Epithelial cell of proximal tubule (primary cell): ENCODE measurements around the gene XRCC3. TPM values are rescaled to one million over a fixed set of nuclear protein-coding genes. Genes with fewer than 3 reads are reported as not detected.

Source experiments
- DNase-seq: peaks from one replicate; pipeline ENCODE4 v3.0.0-alpha.2; 2011; ENCODE audit warnings: low read depth
- H3K4me3 ChIP-seq: 2 replicates; pipeline ENCODE4 v1.5.1; 2011; ENCODE audit warnings: low read depth, mild to moderate bottlenecking, low read length
- total RNA-seq: library from RNA; depleted of rRNA; stranded (reverse); fragments of >200 nt; gene quantifications from 2 replicates; pipeline ENCODE4 v1.2.3, GENCODE V29; 2015
- TF ChIP-seq, protein P1 (sequence below): conservative IDR thresholded peaks from 2 replicates; pipeline ENCODE4 v1.5.1; 2012; ENCODE audit warnings: low read depth, mild to moderate bottlenecking, low read length

XRCC3 gene
- total RNA-seq, 1 donor from 2014 or later: 32.5 TPM

DNA sequence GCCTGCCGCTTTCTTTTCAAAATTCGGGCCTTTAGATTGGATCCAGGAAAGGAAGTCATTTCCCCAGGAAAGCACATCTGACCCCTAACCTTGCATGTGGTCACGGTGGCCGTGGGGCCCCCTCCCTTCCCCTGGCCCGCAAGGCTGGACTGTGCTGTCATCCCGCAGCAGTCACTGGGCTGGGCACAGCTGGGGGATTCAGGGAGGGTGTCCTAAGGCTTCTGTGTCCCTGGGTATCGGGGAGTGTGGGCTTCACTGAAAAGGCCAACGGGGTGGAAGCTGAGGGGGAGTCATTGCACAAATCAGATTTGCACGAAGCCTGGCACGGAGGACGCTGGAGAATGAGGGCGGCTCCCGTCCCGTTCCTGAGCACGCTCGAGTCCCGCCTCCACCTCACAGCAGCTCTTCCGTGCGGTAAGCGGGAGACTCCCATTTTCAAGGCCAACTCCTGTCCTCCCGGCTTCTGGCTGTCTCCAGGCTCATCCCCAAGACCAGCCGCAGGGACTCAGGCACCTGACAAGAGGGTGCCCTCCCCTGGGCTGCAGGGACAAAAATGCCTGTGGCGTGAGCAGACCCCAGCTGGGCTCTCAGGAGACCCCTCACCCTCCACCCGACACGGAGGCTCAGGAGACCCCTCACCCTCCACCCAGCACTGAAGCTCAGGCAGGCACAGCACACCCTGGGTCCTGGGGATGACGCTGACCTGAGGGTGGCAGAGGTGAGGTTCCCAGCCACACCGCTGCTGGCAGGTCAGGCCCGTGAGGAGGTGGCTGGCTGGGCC is 9.6 kb downstream of the XRCC3 start:
- no peak for DNase-seq
- TF ChIP-seq, protein P1, sequence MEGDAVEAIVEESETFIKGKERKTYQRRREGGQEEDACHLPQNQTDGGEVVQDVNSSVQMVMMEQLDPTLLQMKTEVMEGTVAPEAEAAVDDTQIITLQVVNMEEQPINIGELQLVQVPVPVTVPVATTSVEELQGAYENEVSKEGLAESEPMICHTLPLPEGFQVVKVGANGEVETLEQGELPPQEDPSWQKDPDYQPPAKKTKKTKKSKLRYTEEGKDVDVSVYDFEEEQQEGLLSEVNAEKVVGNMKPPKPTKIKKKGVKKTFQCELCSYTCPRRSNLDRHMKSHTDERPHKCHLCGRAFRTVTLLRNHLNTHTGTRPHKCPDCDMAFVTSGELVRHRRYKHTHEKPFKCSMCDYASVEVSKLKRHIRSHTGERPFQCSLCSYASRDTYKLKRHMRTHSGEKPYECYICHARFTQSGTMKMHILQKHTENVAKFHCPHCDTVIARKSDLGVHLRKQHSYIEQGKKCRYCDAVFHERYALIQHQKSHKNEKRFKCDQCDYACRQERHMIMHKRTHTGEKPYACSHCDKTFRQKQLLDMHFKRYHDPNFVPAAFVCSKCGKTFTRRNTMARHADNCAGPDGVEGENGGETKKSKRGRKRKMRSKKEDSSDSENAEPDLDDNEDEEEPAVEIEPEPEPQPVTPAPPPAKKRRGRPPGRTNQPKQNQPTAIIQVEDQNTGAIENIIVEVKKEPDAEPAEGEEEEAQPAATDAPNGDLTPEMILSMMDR: no peak
- H3K4me3 ChIP-seq: no peak overlapping the region

DNA sequence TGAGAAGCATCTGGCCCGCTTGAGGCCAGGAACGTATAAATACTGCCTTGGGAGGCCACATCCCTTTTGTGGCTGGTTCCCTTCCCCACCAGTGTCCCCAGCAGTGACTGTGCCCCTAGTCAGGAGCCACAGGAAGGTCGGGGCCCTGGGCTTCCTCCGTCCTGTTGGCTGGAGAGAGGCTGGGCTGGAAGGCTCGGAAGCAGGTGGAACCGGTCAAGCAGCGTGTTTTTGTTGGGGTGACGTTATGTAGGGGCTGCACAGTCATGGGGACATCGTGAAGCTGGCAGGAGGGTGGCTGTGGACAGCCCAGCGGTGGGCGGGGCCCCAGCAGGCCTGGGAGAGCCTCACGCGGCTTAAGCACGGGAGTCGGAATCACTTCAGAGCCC is 10.1 kb downstream of the XRCC3 start:
- DNase-seq: no peak

DNA sequence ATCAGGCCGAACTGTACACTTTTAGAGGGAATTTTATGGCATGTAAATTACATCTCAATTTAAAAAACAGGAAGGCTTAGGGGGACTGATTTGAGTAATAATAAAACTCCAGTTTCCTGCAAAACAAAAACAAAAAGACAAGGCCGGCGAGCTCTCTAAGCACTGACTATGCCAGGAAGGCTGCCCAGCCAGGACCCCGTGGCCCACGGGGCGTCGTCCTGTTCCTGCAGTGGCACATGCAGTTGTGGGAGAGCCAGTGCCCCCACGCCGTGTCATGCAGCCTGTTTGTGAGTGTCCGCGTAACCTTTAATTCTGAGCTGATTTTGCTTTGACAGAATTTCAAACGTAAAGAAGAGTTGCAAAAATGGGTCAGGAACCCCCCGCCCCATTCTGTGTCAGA is 10.5 kb downstream of the XRCC3 start:
- no peak overlapping the region for H3K4me3 ChIP-seq
- no peak for DNase-seq
- TF ChIP-seq, protein P1: no peak

More for the DNA sequence above, 10.1 kb downstream of the XRCC3 start:
- TF ChIP-seq, protein P1: no peak
- no peak overlapping the region for H3K4me3 ChIP-seq

DNA sequence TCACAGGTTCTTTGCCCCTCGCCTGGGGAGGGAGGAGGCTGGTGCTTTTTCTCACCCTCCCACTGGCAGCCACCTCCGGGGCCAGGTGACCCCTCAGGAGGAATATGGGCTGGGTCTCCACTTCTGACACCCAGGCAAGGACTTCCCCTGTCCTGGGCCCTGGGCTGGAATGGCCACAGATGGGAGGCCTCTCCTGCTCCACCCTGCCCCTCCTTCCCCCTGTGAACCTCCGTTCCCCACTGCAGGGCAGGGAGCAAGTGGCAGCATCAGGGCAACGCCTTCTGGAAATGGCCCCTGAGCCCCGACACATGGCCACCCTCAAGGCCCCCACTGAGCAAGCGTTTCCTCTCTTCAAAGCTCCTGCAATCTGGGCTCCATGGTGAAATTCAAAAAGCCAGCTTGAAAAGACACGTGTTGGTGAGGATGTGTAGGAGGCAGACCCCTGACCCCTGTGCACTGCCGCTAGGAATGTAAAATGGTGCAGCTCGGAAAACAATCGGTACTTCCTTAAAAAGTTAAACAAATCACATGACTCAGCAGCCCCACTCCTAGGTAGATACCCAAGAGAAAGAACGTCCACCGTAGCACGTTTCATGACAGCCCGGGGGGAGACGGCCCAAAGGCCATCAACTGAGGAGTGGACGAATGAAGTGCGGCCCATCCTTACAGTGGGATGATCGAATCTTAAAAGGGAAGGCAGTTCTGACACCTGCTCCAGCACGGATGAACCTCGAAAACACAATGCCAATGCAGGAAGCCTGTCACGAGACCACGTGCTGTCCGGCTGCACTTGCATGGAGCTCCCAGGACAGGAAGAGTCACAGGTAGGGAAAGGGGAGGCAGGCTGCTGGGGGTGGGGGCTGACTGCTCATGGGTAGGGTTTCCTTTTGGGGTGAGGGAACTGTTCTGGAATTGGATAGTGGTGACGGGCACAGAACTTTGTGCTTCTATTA is 11.5 kb downstream of the XRCC3 start:
- TF ChIP-seq, protein P1: no peak
- no peak overlapping the region for H3K4me3 ChIP-seq
- no peak for DNase-seq

DNA sequence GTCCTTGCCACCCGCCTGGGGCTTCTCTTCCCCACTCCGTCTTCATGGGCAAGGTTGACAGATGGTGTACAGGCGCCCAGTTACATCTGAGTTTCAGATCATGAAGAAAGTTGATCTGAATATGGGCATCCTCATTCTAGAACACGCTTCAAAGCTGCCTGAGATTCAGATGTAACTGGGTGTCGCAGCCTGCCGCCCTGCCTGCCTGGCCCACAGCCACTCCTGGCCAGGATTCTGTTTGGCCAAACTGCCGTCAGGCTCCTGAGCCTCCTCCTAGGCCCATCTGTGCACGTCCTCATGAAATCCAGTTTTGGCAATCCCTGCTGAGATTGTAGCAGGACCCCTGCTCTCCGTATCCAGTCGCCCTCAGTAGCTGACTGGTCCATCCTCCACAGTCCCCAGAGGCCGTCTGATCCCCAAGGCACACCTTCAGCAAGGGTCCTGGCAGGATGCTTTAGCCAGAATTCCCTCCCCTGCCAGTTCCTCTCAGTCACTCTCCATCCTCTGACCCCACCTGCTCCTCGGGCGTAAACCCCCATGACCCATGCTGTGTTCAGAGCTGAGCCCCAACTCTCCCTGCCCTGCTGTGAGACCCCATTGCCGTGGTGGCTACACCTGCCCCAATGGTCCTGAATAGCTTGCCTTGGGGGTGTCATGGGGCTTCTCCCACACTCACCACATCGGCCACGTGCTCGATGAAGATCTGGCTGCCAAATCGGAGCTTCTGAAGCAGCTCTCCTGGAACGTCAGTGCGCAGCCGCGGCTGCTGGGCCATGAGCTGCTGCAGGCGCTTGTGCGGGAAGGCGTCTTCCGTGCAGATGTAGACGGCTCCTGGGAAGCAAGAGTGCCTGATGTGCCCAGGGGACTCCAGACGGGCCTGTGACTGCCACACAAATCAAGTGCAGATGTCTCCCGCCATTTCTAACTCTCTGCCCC is 12.5 kb downstream of the XRCC3 start:
- DNase-seq: no peak
- TF ChIP-seq, protein P1: no peak

DNA sequence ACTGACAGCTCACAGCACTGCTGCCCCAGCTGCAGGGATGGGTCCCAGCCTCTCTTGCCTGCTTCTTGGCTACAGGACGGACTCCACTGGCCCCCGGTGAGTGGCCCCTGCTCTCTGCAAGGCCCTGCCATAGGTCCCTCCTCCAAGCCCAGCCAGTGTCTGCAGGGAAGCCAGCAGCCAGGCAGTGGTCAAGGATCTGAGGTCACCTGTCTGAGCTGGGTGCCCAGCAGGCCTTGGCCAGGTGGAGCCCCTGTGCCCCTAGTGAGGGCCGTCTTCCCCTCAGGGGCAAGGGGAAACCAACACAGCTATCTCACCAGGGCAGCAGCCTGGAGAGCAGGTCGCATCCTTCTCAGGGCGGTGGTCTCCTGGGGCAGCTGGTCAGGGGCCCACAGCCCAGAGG is 13.2 kb downstream of the XRCC3 start:
- H3K4me3 ChIP-seq: no peak overlapping the region
- TF ChIP-seq, protein P1: no peak
- DNase-seq: no peak

More for the DNA sequence above, 12.5 kb downstream of the XRCC3 start:
- no peak overlapping the region for H3K4me3 ChIP-seq
